ENCODE results near the gene TMEM273.

DNA sequence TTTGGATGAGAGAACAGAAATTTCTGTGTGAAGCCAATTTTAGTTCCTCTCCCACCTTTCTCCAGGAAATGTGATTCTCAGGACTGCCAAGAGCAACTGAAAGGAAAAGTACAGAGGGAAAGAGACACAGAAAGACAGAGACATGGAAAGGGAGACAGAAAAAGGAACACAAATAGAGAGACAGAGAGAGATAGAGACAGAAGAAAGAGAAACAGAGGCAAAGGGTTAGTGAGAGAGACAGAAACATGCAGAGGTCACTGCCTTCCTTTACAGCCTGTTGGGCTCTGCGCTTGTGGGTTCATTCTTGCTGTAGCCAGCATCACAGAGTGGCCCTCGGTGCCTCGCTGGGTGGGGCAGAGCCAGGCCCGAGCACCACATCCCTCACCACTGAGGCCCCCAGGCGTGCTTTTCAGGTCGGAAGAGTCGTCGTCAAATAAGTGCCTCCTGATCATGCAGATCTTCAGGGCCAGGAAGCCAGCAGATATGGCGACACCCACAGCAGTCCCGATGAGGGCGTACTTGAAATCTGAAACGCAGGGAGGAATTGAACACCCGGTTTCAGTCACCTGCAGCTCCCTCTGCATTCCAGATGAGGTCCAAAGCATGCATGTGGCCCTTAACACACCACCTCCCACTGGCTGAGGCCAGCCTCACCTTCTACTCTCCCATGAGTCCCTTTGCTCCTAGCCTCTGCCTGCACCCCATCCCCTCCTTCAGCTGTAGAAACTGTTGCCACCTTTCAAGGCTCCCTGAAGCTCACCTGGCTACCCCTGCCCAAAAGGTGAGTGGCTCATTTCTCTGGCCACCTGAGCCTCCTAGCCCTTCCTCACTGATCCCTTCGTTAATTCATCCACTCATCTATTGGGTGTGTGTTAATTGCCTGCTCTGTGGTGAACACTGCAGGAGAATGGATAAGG is 21.4 kb downstream of the TMEM273 start:
- TF ChIP-seq, protein P1, sequence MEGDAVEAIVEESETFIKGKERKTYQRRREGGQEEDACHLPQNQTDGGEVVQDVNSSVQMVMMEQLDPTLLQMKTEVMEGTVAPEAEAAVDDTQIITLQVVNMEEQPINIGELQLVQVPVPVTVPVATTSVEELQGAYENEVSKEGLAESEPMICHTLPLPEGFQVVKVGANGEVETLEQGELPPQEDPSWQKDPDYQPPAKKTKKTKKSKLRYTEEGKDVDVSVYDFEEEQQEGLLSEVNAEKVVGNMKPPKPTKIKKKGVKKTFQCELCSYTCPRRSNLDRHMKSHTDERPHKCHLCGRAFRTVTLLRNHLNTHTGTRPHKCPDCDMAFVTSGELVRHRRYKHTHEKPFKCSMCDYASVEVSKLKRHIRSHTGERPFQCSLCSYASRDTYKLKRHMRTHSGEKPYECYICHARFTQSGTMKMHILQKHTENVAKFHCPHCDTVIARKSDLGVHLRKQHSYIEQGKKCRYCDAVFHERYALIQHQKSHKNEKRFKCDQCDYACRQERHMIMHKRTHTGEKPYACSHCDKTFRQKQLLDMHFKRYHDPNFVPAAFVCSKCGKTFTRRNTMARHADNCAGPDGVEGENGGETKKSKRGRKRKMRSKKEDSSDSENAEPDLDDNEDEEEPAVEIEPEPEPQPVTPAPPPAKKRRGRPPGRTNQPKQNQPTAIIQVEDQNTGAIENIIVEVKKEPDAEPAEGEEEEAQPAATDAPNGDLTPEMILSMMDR (IDR thresholded peaks at IDR 0.05), result no peak
- no peak for TF ChIP-seq ZFX (IDR thresholded peaks at IDR 0.05; ENCODE audit: borderline replicate concordance)

Data from 22Rv1 (cell line).